ENCODE data around the gene ELAVL4.

ELAVL4 gene

DNA sequence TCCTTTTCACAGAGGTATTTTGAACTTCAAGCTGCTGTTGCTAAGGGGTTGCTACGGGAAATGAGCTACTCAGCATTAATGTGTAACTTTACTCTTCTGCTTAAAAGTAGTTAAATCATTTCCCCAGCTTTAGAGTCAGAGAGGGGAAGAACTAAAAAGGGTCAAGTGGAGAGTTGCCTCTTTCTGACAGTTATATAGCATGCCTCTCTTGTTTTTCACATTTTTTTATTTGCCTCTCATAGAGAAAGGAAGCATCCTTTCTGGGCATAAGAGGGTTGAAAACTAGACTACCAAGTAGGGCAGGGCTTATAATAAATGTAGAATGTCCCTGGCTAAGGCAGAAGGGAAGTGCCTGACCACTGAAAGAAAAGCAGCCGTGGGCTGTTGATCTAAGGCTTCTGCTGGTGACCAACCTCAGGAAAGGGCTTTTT, 10.1 kb upstream of the ELAVL4 start:
- Histone ChIP-seq H3K27ac (ENCODE audit: low read depth, low read length) (no peak overlapping the region), H3K36me3 (ENCODE audit: insufficient read depth, low read length) (no peaks in the 10 kb centered on the region), H3K27me3 (ENCODE audit: insufficient read depth, low read length) (no peaks in the 10 kb centered on the region), H3K4me1 (ENCODE audit: control insufficient read depth, insufficient read depth, low read length, unreplicated experiment) (no peaks in the 10 kb centered on the region), H2AFZ (ENCODE audit: low read length, unreplicated experiment) (no peak overlapping the region), H3K4me3 (ENCODE audit: low read depth, low read length) (no peak overlapping the region), H3K79me2 (ENCODE audit: control insufficient read depth, insufficient read depth, low read length, unreplicated experiment) (no peaks in the 10 kb centered on the region)

DNA sequence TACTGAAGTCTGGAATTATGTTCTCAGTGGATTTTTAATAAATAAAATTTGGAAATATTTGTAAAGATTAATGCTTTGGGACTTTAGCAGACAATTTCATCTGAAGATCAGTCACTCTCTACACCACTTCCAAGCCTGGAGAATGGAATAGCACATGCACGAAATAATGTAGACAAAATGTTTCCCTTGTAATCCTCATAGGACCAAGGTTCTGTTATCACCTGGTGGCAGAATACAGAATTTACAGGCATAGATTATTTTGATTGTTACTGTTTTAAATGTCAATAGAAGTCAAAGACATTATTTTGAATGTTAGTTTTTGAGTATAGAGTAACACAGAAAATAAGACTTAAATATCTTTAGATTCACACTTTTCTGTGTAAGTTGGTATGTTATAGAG, 9.1 kb upstream of the ELAVL4 start:
- Histone ChIP-seq H3K79me2 (ENCODE audit: control insufficient read depth, insufficient read depth, low read length, unreplicated experiment) (no peaks in the 10 kb centered on the region), H3K27ac (ENCODE audit: low read depth, low read length) (no peak overlapping the region), H3K4me3 (ENCODE audit: low read depth, low read length) (no peak overlapping the region), H3K4me1 (ENCODE audit: control insufficient read depth, insufficient read depth, low read length, unreplicated experiment) (no peaks in the 10 kb centered on the region), H3K27me3 (ENCODE audit: insufficient read depth, low read length) (no peaks in the 10 kb centered on the region), H3K36me3 (ENCODE audit: insufficient read depth, low read length) (no peaks in the 10 kb centered on the region), H2AFZ (ENCODE audit: low read length, unreplicated experiment) (no peak overlapping the region)

DNA sequence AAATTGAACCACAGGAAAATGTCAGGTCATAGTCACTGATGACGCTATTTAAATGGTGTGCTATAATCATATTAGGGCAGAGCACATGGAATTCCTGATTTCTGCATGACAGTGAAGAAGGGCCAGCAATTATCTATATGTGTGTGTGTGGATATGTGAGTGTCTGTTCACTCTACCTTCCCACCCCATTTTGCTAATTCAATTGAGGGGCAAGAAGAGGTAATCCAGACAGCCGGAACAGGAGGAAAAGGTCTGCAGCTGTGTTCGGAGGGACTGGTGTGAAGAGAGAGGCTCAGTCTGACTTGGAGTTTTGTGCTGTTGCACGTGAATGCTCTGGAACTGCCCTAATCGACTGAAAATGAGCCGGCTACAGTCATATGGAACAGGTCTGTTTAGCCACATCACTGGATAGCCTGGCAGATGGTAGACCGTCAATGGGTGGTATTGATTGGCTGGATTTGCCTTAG, 5.1 kb upstream of the ELAVL4 start:
- Histone ChIP-seq H3K4me1 (ENCODE audit: control insufficient read depth, insufficient read depth, low read length, unreplicated experiment) (no peaks in the 10 kb centered on the region), H3K4me3 (ENCODE audit: low read depth, low read length) (no peak overlapping the region), H3K36me3 (ENCODE audit: insufficient read depth, low read length) (no peaks in the 10 kb centered on the region), H3K27me3 (ENCODE audit: insufficient read depth, low read length) (no peaks in the 10 kb centered on the region), H3K27ac (ENCODE audit: low read depth, low read length) (no peak overlapping the region), H2AFZ (ENCODE audit: low read length, unreplicated experiment) (no peak overlapping the region), H3K79me2 (ENCODE audit: control insufficient read depth, insufficient read depth, low read length, unreplicated experiment) (no peaks in the 10 kb centered on the region)

DNA sequence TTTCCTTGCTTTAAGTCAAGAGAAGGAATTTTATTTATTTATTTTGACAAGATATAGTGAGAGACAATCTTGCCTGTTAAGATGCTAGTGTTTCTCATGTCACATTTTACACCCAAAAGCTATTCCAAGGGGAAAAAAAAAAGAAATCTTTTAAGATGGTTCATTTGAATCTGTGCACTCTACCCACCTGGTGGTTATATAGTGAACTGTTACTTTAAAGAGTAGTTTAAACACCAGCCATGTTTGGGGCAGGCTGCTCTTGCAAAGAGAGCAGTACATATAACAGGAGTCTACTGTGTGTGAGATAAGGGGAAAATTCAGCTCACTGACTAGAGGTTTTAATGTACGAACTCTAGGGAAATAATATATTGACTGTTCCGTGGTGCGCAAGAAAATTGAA, 3.3 kb upstream of the ELAVL4 start:
- no peaks in the 10 kb centered on the region for H3K36me3 ChIP-seq (ENCODE audit: insufficient read depth, low read length)
- no peak overlapping the region for H3K27ac ChIP-seq (ENCODE audit: low read depth, low read length)
- H3K4me1 ChIP-seq (ENCODE audit: control insufficient read depth, insufficient read depth, low read length, unreplicated experiment): no peaks in the 10 kb centered on the region
- no peaks in the 10 kb centered on the region; the same call in 1 of the 2 replicates for H3K27me3 ChIP-seq (ENCODE audit: insufficient read depth, low read length)
- H2AFZ ChIP-seq (ENCODE audit: low read length, unreplicated experiment): no peak overlapping the region
- H3K4me3 ChIP-seq (ENCODE audit: low read depth, low read length): no peak overlapping the region
- no peaks in the 10 kb centered on the region for H3K79me2 ChIP-seq (ENCODE audit: control insufficient read depth, insufficient read depth, low read length, unreplicated experiment)

DNA sequence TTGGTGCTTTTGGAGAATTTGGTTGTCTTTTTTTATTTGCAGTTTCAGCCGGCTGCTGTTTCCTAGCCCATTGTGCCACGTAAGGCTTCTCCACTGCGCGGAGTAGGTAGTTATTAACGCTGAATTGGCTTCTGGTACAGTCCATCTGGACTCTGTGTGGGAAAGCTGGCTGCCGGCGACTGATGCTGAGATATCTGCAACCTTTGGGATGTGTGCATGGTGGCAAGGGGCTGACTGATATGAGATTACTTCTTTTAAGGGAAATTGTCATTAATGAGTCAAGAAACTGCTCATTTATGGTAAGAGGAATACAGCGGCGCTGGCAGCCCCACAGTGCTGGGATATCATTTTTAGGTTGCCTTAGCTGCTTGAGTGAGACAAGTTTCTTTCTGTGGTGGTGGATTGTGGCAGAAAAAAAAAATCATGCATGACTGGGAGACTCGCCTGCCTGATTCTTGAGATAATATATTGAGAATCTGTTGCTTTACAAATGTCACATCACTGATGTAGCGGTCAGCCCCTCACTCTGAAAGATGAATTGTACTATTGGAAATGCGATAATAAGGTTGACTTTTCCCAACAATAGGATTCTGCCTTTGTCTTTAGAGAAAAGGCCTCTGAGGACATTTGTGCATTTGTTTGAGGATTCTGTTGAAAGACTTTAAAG, 2.5 kb upstream of the ELAVL4 start:
- Histone ChIP-seq H3K27me3 (ENCODE audit: insufficient read depth, low read length) (no peaks in the 10 kb centered on the region; the same call in 1 of the 2 replicates), H2AFZ (ENCODE audit: low read length, unreplicated experiment) (no peak overlapping the region), H3K36me3 (ENCODE audit: insufficient read depth, low read length) (no peaks in the 10 kb centered on the region), H3K79me2 (ENCODE audit: control insufficient read depth, insufficient read depth, low read length, unreplicated experiment) (no peaks in the 10 kb centered on the region), H3K4me3 (ENCODE audit: low read depth, low read length) (no peak overlapping the region), H3K4me1 (ENCODE audit: control insufficient read depth, insufficient read depth, low read length, unreplicated experiment) (no peaks in the 10 kb centered on the region), H3K27ac (ENCODE audit: low read depth, low read length) (no peak overlapping the region)

DNA sequence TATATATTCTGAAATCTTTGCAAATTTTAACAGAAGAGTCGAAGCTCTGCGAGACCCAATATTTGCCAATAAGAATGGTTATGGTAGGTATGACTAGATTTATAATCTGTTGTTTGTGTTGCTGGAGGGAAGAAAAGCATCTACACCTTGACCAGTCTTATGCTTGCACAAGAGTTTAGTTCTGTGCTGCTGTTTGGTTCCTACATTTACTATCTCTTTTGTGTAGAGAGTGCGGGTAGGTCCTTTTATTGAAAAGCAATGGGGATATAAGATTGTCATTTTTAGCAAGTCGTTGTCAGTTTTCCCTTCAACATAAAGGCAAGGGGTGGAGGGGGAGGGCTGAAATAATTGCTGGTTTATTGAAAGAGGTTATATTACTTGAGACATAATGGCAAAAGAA, 396 bp downstream of the ELAVL4 start:
- Histone ChIP-seq H3K36me3 (ENCODE audit: insufficient read depth, low read length) (no peaks in the 10 kb centered on the region), H3K79me2 (ENCODE audit: control insufficient read depth, insufficient read depth, low read length, unreplicated experiment) (no peaks in the 10 kb centered on the region), H3K27ac (ENCODE audit: low read depth, low read length) (no peak overlapping the region), H3K4me1 (ENCODE audit: control insufficient read depth, insufficient read depth, low read length, unreplicated experiment) (no peaks in the 10 kb centered on the region), H3K4me3 (ENCODE audit: low read depth, low read length) (no peak overlapping the region), H3K27me3 (ENCODE audit: insufficient read depth, low read length) (no peaks in the 10 kb centered on the region; the same call in 1 of the 2 replicates), H2AFZ (ENCODE audit: low read length, unreplicated experiment) (no peak overlapping the region)

DNA sequence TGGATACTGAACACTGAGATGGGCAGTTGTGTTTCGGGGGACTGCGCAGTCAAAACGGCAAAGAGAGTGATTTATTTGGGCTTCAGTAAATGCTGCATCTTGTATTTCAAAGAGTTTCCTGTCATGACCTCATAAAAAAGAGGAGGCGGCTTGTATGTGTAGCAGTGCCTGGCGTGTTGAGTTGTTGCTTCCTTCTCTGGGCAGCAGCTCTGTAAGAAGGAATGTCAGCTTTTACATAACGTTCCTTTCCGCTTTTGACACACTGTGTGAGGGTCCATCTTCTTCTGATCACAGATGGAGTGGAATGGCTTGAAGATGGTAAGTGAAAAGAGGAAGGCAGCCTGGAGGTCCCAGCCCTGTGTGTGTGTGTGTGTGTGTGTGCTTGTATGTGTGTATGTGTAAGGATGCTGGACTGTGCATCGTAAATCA, 941 bp downstream of the ELAVL4 start:
- Histone ChIP-seq H3K27ac (ENCODE audit: low read depth, low read length) (no peak overlapping the region), H3K27me3 (ENCODE audit: insufficient read depth, low read length) (no peaks in the 10 kb centered on the region; the same call in 1 of the 2 replicates), H3K36me3 (ENCODE audit: insufficient read depth, low read length) (no peaks in the 10 kb centered on the region), H3K4me3 (ENCODE audit: low read depth, low read length) (no peak overlapping the region), H3K79me2 (ENCODE audit: control insufficient read depth, insufficient read depth, low read length, unreplicated experiment) (no peaks in the 10 kb centered on the region), H3K4me1 (ENCODE audit: control insufficient read depth, insufficient read depth, low read length, unreplicated experiment) (no peaks in the 10 kb centered on the region), H2AFZ (ENCODE audit: low read length, unreplicated experiment) (no peak overlapping the region)

DNA sequence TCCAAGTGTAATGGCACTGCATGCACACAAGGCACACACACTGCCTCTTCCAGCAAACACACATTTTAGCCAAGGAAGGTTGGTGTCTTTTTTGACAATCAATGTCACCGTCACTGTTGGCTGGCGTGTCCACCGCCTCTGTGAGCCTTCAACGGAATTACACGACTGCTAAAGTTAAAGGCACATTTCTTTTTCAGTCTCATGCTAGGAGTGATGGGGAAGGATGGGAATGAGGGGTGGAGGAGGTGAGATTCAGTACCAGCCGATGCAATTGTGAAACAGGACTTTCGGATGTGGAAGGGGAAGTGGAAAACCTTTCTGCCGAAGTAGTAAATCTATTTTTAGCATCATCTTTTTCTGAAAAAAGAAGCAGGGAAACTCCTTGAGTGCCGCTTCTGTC, 1.4 kb downstream of the ELAVL4 start:
- Histone ChIP-seq H3K27ac (ENCODE audit: low read depth, low read length) (no peak overlapping the region), H3K79me2 (ENCODE audit: control insufficient read depth, insufficient read depth, low read length, unreplicated experiment) (no peaks in the 10 kb centered on the region), H3K36me3 (ENCODE audit: insufficient read depth, low read length) (no peaks in the 10 kb centered on the region), H3K4me3 (ENCODE audit: low read depth, low read length) (no peak overlapping the region), H2AFZ (ENCODE audit: low read length, unreplicated experiment) (no peak overlapping the region), H3K27me3 (ENCODE audit: insufficient read depth, low read length) (no peaks in the 10 kb centered on the region; the same call in 1 of the 2 replicates), H3K4me1 (ENCODE audit: control insufficient read depth, insufficient read depth, low read length, unreplicated experiment) (no peaks in the 10 kb centered on the region)

DNA sequence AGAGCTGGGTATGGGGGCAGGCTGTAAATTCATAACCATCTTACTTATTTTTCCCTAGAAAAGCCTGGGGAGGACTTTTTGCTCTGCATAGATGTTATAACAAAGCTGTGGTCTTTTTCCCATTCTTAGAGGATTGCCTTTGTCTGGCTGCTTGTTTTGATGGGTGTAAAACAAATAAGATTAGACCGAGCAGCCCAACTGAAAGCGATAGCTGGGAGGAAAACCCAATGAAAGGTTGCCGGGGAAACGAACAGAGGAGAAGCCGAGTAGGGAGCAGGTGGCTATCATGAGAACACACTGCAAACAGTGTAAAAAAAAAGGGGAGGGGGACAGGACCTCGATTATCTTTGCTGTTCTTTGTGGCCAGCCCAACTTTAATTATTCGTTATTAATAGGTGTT, 1.9 kb downstream of the ELAVL4 start:
- H3K27ac ChIP-seq (ENCODE audit: low read depth, low read length): no peak overlapping the region
- H3K27me3 ChIP-seq (ENCODE audit: insufficient read depth, low read length): no peaks in the 10 kb centered on the region; the same call in 1 of the 2 replicates
- no peak overlapping the region for H2AFZ ChIP-seq (ENCODE audit: low read length, unreplicated experiment)
- no peaks in the 10 kb centered on the region for H3K4me1 ChIP-seq (ENCODE audit: control insufficient read depth, insufficient read depth, low read length, unreplicated experiment)
- no peaks in the 10 kb centered on the region for H3K79me2 ChIP-seq (ENCODE audit: control insufficient read depth, insufficient read depth, low read length, unreplicated experiment)
- H3K36me3 ChIP-seq (ENCODE audit: insufficient read depth, low read length): no peaks in the 10 kb centered on the region
- no peak overlapping the region for H3K4me3 ChIP-seq (ENCODE audit: low read depth, low read length)

DNA sequence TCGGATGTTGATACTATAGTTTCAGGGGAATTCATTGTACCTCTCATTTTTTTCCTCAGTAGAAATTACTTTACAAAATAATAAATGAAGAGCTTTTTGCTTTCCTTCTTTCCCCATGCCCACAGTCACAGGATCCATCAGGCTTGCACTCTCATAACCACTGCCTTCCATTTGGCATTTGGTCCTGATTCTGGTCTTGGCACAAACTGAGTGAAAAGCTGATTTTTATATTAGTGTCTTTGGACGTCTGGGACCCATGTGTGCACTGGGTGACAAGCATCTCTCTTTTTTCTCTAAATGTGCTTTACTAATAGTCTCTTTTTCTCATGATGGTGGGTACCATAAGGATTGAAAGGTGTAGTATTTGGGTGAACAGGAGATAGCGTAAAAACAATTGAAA, 2.8 kb downstream of the ELAVL4 start:
- no peaks in the 10 kb centered on the region for H3K79me2 ChIP-seq (ENCODE audit: control insufficient read depth, insufficient read depth, low read length, unreplicated experiment)
- H3K27me3 ChIP-seq (ENCODE audit: insufficient read depth, low read length): no peaks in the 10 kb centered on the region; the same call in 1 of the 2 replicates
- H3K4me3 ChIP-seq (ENCODE audit: low read depth, low read length): no peak overlapping the region
- H3K27ac ChIP-seq (ENCODE audit: low read depth, low read length): no peak overlapping the region
- no peaks in the 10 kb centered on the region for H3K4me1 ChIP-seq (ENCODE audit: control insufficient read depth, insufficient read depth, low read length, unreplicated experiment)
- H3K36me3 ChIP-seq (ENCODE audit: insufficient read depth, low read length): no peaks in the 10 kb centered on the region
- H2AFZ ChIP-seq (ENCODE audit: low read length, unreplicated experiment): no peak overlapping the region

DNA sequence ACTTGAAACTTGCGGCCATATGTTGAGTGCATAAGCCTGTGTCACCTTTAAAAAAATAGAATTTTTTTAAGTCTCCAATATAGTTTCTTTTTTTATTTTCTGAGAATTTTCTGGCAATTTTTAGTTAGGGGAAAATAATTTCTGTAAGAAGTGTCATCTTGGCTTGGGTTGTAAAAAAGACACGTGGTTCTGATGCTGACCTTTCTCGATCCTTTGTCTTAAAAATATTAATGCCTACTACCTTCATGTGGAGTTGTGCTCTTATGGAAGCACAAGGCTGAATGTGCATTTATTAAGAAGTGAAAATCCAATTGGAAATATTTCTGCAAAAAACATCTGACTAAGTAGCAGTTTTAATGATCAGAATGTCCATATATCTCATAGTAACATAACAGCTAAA, 3.5 kb downstream of the ELAVL4 start:
- Histone ChIP-seq H2AFZ (ENCODE audit: low read length, unreplicated experiment) (no peak overlapping the region), H3K4me1 (ENCODE audit: control insufficient read depth, insufficient read depth, low read length, unreplicated experiment) (no peaks in the 10 kb centered on the region), H3K4me3 (ENCODE audit: low read depth, low read length) (no peak overlapping the region), H3K27ac (ENCODE audit: low read depth, low read length) (no peak overlapping the region), H3K79me2 (ENCODE audit: control insufficient read depth, insufficient read depth, low read length, unreplicated experiment) (no peaks in the 10 kb centered on the region), H3K36me3 (ENCODE audit: insufficient read depth, low read length) (no peaks in the 10 kb centered on the region), H3K27me3 (ENCODE audit: insufficient read depth, low read length) (no peaks in the 10 kb centered on the region; the same call in 1 of the 2 replicates)
